GM12878 (cell line): Measurements from ENCODE around the gene MNAT1. TPM values are rescaled to one million over a fixed set of nuclear protein-coding genes. Genes with fewer than 3 reads are reported as not detected.

ENCODE experiments used
- ATAC-seq: fragments of 200-7000 bp; cut with Tn5 transposase; 3 replicates; pipeline ENCODE4 v1.9.1; 2020; ENCODE audit warnings: mild to moderate bottlenecking, moderate library complexity
- BruUV-seq: library from RNA; stranded (reverse); fragments of 400-500 nt; replicated peaks from 2 replicates; lab custom pipeline; 2021; lab: Mats Ljungman, UMichigan
- CTCF ChIA-PET: fragments of 300-600 bp; sonication (Branson Sonifier 250); formaldehyde crosslinking; extraction: SDS; loops from one replicate; lab custom pipeline; 2021; ENCODE audit warnings: inconsistent platforms; lab: Yijun Ruan, JAX
- POLR2A ChIA-PET: fragments of 350-600 bp; formaldehyde crosslinking; extraction: SDS; loops from one replicate; lab custom pipeline; 2021; ENCODE audit warnings: inconsistent platforms; lab: Charles Lee
- RAD21 ChIA-PET: fragments of 300-600 bp; sonication (Branson Sonifier 250); formaldehyde crosslinking; loops from one replicate; lab custom pipeline; 2023; ENCODE audit warnings: antibody characterized with exemption; ENCODE audit not compliant: unreplicated experiment; lab: Charles Lee
- SMC1A ChIA-PET: fragments of 300-600 bp; sonication (Branson Sonifier 250); formaldehyde crosslinking; loops from one replicate; lab custom pipeline; 2023; ENCODE audit not compliant: unreplicated experiment, uncharacterized antibody; lab: Charles Lee
- DNase-seq: peaks from one replicate; pipeline ENCODE4 v3.0.0-alpha.2; 2011; ENCODE audit warnings: low read depth, low spot score
- FAIRE-seq: peaks from 3 replicates; lab custom pipeline; 2011; peaks lifted over from hg19 to GRCh38; lab: Jason Lieb, UNC
- H2AFZ ChIP-seq: 2 replicates; pipeline ENCODE4 v1.6.0; 2011; ENCODE audit warnings: low read depth, low read length, control low read depth; ENCODE audit not compliant: control insufficient read depth
- H3K27ac ChIP-seq: 2 replicates; pipeline ENCODE4 v1.5.1; 2011; ENCODE audit warnings: control low read depth; ENCODE audit not compliant: control insufficient read depth, insufficient read depth
- H3K27me3 ChIP-seq, 2 experiments: replicated peaks in 1 of 2; 2 replicates each; pipeline versions ENCODE4 v1.6.0 to v1.6.1; 2011; ENCODE audit warnings: low read length in 1 of 2; ENCODE audit not compliant: control insufficient read depth in 2 of 2, insufficient read depth in 2 of 2
- H3K36me3 ChIP-seq, 2 experiments: 2 replicates each; pipeline ENCODE4 v1.5.1; 2011; ENCODE audit warnings: low read length in 1 of 2; ENCODE audit not compliant: control insufficient read depth in 2 of 2, insufficient read depth in 2 of 2
- H3K4me1 ChIP-seq: 2 replicates; pipeline ENCODE4 v1.6.1; 2011; ENCODE audit warnings: mild to moderate bottlenecking, low read length, moderate library complexity, mixed read lengths; ENCODE audit not compliant: control insufficient read depth, insufficient read depth
- H3K4me2 ChIP-seq: 2 replicates; pipeline ENCODE4 v1.6.0; 2011; ENCODE audit warnings: control low read depth; ENCODE audit not compliant: control insufficient read depth, insufficient read depth
- H3K4me3 ChIP-seq: fragments of 200-600 bp; sonication (generic); 2 replicates; pipeline ENCODE4 v1.5.1; 2016
- H3K79me2 ChIP-seq: 2 replicates; pipeline ENCODE4 v1.6.0; 2011; ENCODE audit warnings: low read length; ENCODE audit not compliant: control insufficient read depth, insufficient read depth
- H3K9ac ChIP-seq: 2 replicates; pipeline ENCODE4 v1.8.0; 2011; ENCODE audit warnings: low read length, control low read depth, mixed read lengths; ENCODE audit not compliant: control insufficient read depth, insufficient read depth
- H3K9me3 ChIP-seq: replicated peaks from 3 replicates; pipeline ENCODE4 v1.5.1; 2011; ENCODE audit warnings: mild to moderate bottlenecking, low read length; ENCODE audit not compliant: control insufficient read depth, insufficient read depth
- H4K20me1 ChIP-seq: 2 replicates; pipeline ENCODE4 v1.6.0; 2011; ENCODE audit not compliant: control insufficient read depth, insufficient read depth
- ELK1 ChIP-seq: IDR thresholded peaks from 2 replicates; pipeline ENCODE4 v1.6.1; 2012; ENCODE audit warnings: low read depth, low read length, improper control_type of control experiment
- ZNF207 ChIP-seq: fragments of 450-650 bp; IDR thresholded peaks from 2 replicates; pipeline ENCODE4 v1.6.1; 2014; ENCODE audit warnings: antibody characterized with exemption, mild to moderate bottlenecking, borderline replicate concordance
- ZNF592 ChIP-seq: fragments of 450-650 bp; IDR thresholded peaks from 2 replicates; pipeline ENCODE4 v1.6.1; 2017; ENCODE audit warnings: mild to moderate bottlenecking, moderate library complexity
- in situ Hi-C: fragments of 300-500 bp; cut with MboI; formaldehyde crosslinking; loops from 9 replicates; pipeline ENCODE4 v1.14.3; 2018; ENCODE audit warnings: mixed read lengths
- intact Hi-C: fragments of 100-400 bp; cut with micrococcal nuclease; formaldehyde crosslinking; loops from one replicate; pipeline ENCODE4 v1.14.2; 2022; ENCODE audit not compliant: unreplicated experiment
- polyA plus RNA-seq, 11 experiments: library from polyadenylated mRNA; depleted of rRNA in 4 of 11; unstranded in 6 of 11; stranded (reverse) in 5 of 11; fragments of >200 nt; fragmentation: Nextera tagmentation in 4 of 11; fragmentation: Illumina TruSeq in 1 of 11; extraction: Ambion mirVana in 4 of 11; extraction: Trizol in 1 of 11; gene quantifications; 1 replicate in 1 of 11; 2 replicates in 10 of 11; pipeline versions ENCODE4 v1.2.1 to v1.2.3, GENCODE V29; 2011 to 2016; ENCODE audit warnings: inconsistent platforms in 2 of 11, missing spikeins in 2 of 11, low read depth in 1 of 11
- total RNA-seq, 4 experiments: library from RNA; depleted of rRNA in 3 of 4; stranded (reverse); fragments of >200 nt in 3 of 4; fragmentation: Illumina TruSeq in 1 of 4; extraction: Trizol in 1 of 4; gene quantifications; 2 replicates each; pipeline versions ENCODE4 v1.2.1 to v1.2.3, GENCODE V29; 2013 to 2021
- TF ChIP-seq, protein P1 (sequence below): fragments of 450-650 bp; formaldehyde crosslinking; IDR thresholded peaks from 2 replicates; pipeline ENCODE4 v1.4.0; 2020; ENCODE audit warnings: mild to moderate bottlenecking, moderate library complexity
- TF ChIP-seq, protein P2 (sequence below): IDR thresholded peaks from 2 replicates; pipeline ENCODE4 v1.6.1; 2011; ENCODE audit warnings: mild to moderate bottlenecking, low read depth, low read length, moderate library complexity; ENCODE audit not compliant: insufficient replicate concordance
- TF ChIP-seq, protein P3 (sequence below): fragments of 450-650 bp; formaldehyde crosslinking; IDR thresholded peaks from 2 replicates; pipeline ENCODE4 v1.5.0; 2022; ENCODE audit warnings: mild to moderate bottlenecking, missing genetic modification characterization

MNAT1 gene
- total and polyA plus RNA-seq, 10 of the 15 experiments (the other 5 are each of a cell fraction or from before 2014, with no cell fraction given) = 26.5 to 67.4 (median 40.8) TPM

- TF ChIP-seq, protein P1, sequence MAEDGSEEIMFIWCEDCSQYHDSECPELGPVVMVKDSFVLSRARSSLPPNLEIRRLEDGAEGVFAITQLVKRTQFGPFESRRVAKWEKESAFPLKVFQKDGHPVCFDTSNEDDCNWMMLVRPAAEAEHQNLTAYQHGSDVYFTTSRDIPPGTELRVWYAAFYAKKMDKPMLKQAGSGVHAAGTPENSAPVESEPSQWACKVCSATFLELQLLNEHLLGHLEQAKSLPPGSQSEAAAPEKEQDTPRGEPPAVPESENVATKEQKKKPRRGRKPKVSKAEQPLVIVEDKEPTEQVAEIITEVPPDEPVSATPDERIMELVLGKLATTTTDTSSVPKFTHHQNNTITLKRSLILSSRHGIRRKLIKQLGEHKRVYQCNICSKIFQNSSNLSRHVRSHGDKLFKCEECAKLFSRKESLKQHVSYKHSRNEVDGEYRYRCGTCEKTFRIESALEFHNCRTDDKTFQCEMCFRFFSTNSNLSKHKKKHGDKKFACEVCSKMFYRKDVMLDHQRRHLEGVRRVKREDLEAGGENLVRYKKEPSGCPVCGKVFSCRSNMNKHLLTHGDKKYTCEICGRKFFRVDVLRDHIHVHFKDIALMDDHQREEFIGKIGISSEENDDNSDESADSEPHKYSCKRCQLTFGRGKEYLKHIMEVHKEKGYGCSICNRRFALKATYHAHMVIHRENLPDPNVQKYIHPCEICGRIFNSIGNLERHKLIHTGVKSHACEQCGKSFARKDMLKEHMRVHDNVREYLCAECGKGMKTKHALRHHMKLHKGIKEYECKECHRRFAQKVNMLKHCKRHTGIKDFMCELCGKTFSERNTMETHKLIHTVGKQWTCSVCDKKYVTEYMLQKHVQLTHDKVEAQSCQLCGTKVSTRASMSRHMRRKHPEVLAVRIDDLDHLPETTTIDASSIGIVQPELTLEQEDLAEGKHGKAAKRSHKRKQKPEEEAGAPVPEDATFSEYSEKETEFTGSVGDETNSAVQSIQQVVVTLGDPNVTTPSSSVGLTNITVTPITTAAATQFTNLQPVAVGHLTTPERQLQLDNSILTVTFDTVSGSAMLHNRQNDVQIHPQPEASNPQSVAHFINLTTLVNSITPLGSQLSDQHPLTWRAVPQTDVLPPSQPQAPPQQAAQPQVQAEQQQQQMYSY (CRISPR knock-in tag) = no peak
Observed at GRCh38 chr14:60933920-60934655, 199.5 kb downstream of the MNAT1 start (continued).

DNA sequence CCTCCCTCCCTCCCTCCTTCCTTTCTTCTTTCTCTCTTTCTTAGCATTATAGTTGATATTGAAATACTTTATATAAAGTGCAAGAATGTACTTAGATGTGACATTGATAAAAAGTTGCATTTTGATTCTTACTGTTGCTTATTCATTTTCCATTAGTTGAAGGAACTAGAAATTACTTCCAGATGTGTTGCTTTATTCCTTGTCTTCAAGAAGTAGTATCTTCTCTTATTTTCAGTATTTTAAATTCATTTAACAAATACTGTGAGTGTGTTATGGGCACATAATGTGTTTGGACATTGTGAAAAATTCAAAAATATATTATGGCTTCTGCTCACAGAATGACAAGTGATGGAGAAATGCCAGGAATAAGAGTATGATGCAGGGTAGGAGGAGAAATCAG is 200.8 kb downstream of the MNAT1 start:
- in situ Hi-C loops = no loop called here
- no peak overlapping the region for H2AFZ ChIP-seq
- ChIA-PET POLR2A (no interaction called here), CTCF (no interaction called here), SMC1A (no interaction called here), RAD21 (no interaction called here)
- BruUV-seq = no TSS peak
- H3K79me2 ChIP-seq = no peaks in the 10 kb centered on the region
- H3K4me3 ChIP-seq = no peak overlapping the region
- H3K9ac ChIP-seq = no peak overlapping the region
- intact Hi-C loops = no loop called here
- FAIRE-seq = no peak
- no peak overlapping the region for H3K4me2 ChIP-seq
- no peaks in the 10 kb centered on the region for H4K20me1 ChIP-seq
- H3K27ac ChIP-seq = no peak overlapping the region
- H3K27me3 ChIP-seq = no peaks in the 10 kb centered on the region
- H3K9me3 ChIP-seq = no peaks in the 10 kb centered on the region
- ATAC-seq = no peak
- no peaks in the 10 kb centered on the region for H3K4me1 ChIP-seq
- no peak for DNase-seq
- H3K36me3 ChIP-seq = no peaks in the 10 kb centered on the region
- TF ChIP-seq ZNF207 (no peak), ZNF592 (no peak), ELK1 (no peak)
- TF ChIP-seq, protein P2, sequence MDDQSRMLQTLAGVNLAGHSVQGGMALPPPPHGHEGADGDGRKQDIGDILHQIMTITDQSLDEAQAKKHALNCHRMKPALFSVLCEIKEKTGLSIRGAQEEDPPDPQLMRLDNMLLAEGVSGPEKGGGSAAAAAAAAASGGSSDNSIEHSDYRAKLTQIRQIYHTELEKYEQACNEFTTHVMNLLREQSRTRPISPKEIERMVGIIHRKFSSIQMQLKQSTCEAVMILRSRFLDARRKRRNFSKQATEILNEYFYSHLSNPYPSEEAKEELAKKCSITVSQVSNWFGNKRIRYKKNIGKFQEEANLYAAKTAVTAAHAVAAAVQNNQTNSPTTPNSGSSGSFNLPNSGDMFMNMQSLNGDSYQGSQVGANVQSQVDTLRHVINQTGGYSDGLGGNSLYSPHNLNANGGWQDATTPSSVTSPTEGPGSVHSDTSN = no peak
- TF ChIP-seq, protein P3, sequence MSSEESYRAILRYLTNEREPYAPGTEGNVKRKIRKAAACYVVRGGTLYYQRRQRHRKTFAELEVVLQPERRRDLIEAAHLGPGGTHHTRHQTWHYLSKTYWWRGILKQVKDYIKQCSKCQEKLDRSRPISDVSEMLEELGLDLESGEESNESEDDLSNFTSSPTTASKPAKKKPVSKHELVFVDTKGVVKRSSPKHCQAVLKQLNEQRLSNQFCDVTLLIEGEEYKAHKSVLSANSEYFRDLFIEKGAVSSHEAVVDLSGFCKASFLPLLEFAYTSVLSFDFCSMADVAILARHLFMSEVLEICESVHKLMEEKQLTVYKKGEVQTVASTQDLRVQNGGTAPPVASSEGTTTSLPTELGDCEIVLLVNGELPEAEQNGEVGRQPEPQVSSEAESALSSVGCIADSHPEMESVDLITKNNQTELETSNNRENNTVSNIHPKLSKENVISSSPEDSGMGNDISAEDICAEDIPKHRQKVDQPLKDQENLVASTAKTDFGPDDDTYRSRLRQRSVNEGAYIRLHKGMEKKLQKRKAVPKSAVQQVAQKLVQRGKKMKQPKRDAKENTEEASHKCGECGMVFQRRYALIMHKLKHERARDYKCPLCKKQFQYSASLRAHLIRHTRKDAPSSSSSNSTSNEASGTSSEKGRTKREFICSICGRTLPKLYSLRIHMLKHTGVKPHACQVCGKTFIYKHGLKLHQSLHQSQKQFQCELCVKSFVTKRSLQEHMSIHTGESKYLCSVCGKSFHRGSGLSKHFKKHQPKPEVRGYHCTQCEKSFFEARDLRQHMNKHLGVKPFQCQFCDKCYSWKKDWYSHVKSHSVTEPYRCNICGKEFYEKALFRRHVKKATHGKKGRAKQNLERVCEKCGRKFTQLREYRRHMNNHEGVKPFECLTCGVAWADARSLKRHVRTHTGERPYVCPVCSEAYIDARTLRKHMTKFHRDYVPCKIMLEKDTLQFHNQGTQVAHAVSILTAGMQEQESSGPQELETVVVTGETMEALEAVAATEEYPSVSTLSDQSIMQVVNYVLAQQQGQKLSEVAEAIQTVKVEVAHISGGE = no peak
